Cardiac muscle cell (in vitro differentiated cells and primary cell): ENCODE data around the gene CTDSP1. TPM values are rescaled to one million over a fixed set of nuclear protein-coding genes. Genes with fewer than 3 reads are reported as not detected.

Source experiments
- DNase-seq, 2 donors: peaks; one replicate each; pipeline versions ENCODE4 v3.0.0 to v3.0.0-alpha.2; 2010 to 2017; ENCODE audit warnings: low read depth in 1 of 2, low spot score in 1 of 2
- H3K27ac ChIP-seq: fragments of 200-600 bp; sonication (generic); 2 replicates; pipeline ENCODE4 v1.5.1; 2016
- H3K27me3 ChIP-seq: fragments of 200-600 bp; sonication (generic); 2 replicates; pipeline ENCODE4 v1.6.0; 2016; ENCODE audit warnings: control low read depth
- H3K36me3 ChIP-seq: fragments of 200-600 bp; sonication (generic); 2 replicates; pipeline ENCODE4 v1.5.1; 2016; ENCODE audit warnings: control low read depth
- H3K4me1 ChIP-seq: fragments of 200-600 bp; sonication (generic); 2 replicates; pipeline ENCODE4 v1.8.1; 2017; ENCODE audit warnings: low read depth, mild to moderate bottlenecking, mixed run types
- H3K4me3 ChIP-seq: fragments of 200-600 bp; sonication (generic); 2 replicates; pipeline ENCODE4 v1.5.1; 2016; ENCODE audit warnings: mild to moderate bottlenecking
- H3K9me3 ChIP-seq: fragments of 200-600 bp; sonication (generic); 2 replicates; pipeline ENCODE4 v1.5.1; 2017; ENCODE audit warnings: low read depth, mild to moderate bottlenecking, control low read depth
- CTCF ChIP-seq: IDR thresholded peaks from 2 replicates; pipeline ENCODE4 v1.5.1; 2012; ENCODE audit warnings: low read depth, mild to moderate bottlenecking, low read length
- polyA plus RNA-seq: library from polyadenylated mRNA; unstranded; fragments of >200 nt; fragmentation: Nextera tagmentation; extraction: Ambion mirVana; gene quantifications from 2 replicates; pipeline ENCODE4 v1.2.1, GENCODE V29; 2016
- total RNA-seq: library from RNA; depleted of rRNA; stranded (reverse); fragments of >200 nt; gene quantifications from 2 replicates; pipeline ENCODE4 v1.2.3, GENCODE V29; 2016

The CTDSP1 gene
- total and polyA plus RNA-seq, 2 experiments from 2014 or later: 35.5 to 147 TPM

- no peak for TF ChIP-seq CTCF
- no peak for DNase-seq
- H3K4me3 ChIP-seq: no peak overlapping the region
Measured at GRCh38 chr2:218430721-218431120, 31.1 kb downstream of the CTDSP1 start.

GRCh38 chr2:218431878-218432277 lies 32.2 kb downstream of the CTDSP1 start:
- no peak for TF ChIP-seq CTCF
- Histone ChIP-seq H3K27ac (no peak overlapping the region), H3K4me3 (no peak overlapping the region), H3K27me3 (no peaks in the 10 kb centered on the region), H3K4me1 (peaks cover under 1% of the 10 kb centered on the region), H3K9me3 (no peaks in the 10 kb centered on the region), H3K36me3 (no peaks in the 10 kb centered on the region)
- DNase-seq: no peak

More at GRCh38 chr2:218430721-218431120, 31.1 kb downstream of the CTDSP1 start:
- Histone ChIP-seq H3K9me3 (no peaks in the 10 kb centered on the region), H3K27ac (no peak overlapping the region), H3K4me1 (no peaks in the 10 kb centered on the region), H3K36me3 (no peaks in the 10 kb centered on the region), H3K27me3 (no peaks in the 10 kb centered on the region)

DNA sequence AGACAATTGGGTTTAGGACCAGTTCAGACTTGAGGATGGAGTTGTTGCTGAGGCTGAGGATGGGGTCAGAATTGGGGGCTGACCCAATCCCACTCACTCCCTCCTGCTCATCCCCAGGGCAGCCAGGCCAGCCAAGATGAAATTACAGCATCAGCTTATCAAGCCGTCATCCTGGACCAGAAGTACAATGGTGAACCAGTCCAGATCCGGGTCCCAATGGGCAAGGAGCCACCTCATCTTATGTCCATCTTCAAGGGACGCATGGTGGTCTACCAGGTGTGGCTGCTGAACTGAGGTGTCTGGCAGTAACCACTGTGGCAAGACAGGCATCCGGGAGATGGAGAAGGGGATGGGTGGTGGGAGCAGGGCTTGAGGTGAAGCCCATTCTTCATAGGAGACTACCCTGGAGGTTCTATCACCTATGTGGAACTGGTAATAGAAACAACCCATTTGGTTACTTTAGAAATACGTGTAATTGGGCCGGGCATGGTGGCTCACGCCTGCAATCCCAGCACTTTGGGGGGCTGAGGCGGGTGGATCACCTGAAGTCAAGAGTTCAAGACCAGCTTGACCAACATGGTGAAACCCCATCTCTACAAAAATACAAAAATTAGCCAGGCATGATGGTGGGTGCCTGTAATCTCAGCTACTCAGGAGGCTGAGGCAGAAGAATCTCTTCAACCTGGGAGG lies 33.2 kb downstream of the CTDSP1 start:
- no peak for DNase-seq
- Histone ChIP-seq H3K9me3 (no peaks in the 10 kb centered on the region), H3K27me3 (no peaks in the 10 kb centered on the region), H3K27ac (no peak overlapping the region), H3K4me1 (peaks cover 10% of the 10 kb centered on the region), H3K4me3 (no peak overlapping the region), H3K36me3 (no peaks in the 10 kb centered on the region)
- no peak for TF ChIP-seq CTCF

GRCh38 chr2:218434456-218434855 lies 34.8 kb downstream of the CTDSP1 start:
- Histone ChIP-seq H3K27ac (no peak overlapping the region), H3K4me3 (no peak overlapping the region), H3K9me3 (no peaks in the 10 kb centered on the region), H3K36me3 (no peaks in the 10 kb centered on the region), H3K27me3 (no peaks in the 10 kb centered on the region), H3K4me1 (peaks cover 13% of the 10 kb centered on the region)
- no peak for TF ChIP-seq CTCF
- DNase-seq: no peak

GRCh38 chr2:218435003-218435982 lies 35.6 kb downstream of the CTDSP1 start:
- peaks cover 13% of the 10 kb centered on the region for H3K4me1 ChIP-seq
- no peak overlapping the region for H3K4me3 ChIP-seq
- H3K27me3 ChIP-seq: no peaks in the 10 kb centered on the region
- no peaks in the 10 kb centered on the region for H3K9me3 ChIP-seq
- H3K36me3 ChIP-seq: no peaks in the 10 kb centered on the region
- TF ChIP-seq CTCF: no peak
- DNase-seq: no peak
- H3K27ac ChIP-seq: no peak overlapping the region
